Measurements from ENCODE around the gene GRM4. TPM values are rescaled to one million over a fixed set of nuclear protein-coding genes. Genes with fewer than 3 reads are reported as not detected.

GRM4 gene
- total RNA-seq, 1 donor from 2014 or later, result 1.2 TPM

GRCh38 chr6:34112126-34112525 lies 33.8 kb downstream of the GRM4 start:
- H3K36me3 ChIP-seq, result no peaks in the 10 kb centered on the region
- no peaks in the 10 kb centered on the region for H3K4me1 Mint-ChIP-seq
- H3K4me3 Mint-ChIP-seq, result no peak overlapping the region
- no peak overlapping the region for H3K9ac ChIP-seq
- no peaks in the 10 kb centered on the region for H3K27me3 ChIP-seq
- H2AFZ ChIP-seq (replicated peaks), result no peak overlapping the region
- H3K4me2 ChIP-seq, result no peak overlapping the region
- no peak overlapping the region for H3K4me3 ChIP-seq
- H3K27me3 Mint-ChIP-seq (ENCODE audit: insufficient read depth, low read depth), result peaks cover 20% of the 10 kb centered on the region
- no peaks in the 10 kb centered on the region for H3K9me3 ChIP-seq (ENCODE audit: low read depth)
- no peaks in the 10 kb centered on the region for H3K4me1 ChIP-seq
- no peaks in the 10 kb centered on the region for H3K79me2 ChIP-seq (ENCODE audit: low read depth)
- H4K20me1 ChIP-seq (ENCODE audit: low read depth), result peaks cover 25% of the 10 kb centered on the region
- DNase-seq (ENCODE audit: low spot score), result no peak
- no peaks in the 10 kb centered on the region for H3K9me3 Mint-ChIP-seq
- H3K36me3 Mint-ChIP-seq, result no peaks in the 10 kb centered on the region
- H3F3A ChIP-seq (ENCODE audit: low read depth), result no peaks in the 10 kb centered on the region
- H3K27ac ChIP-seq, result no peak overlapping the region
- H3K27ac Mint-ChIP-seq, result no peak overlapping the region
- no peak for TF ChIP-seq CTCF (IDR thresholded peaks at IDR 0.05)
- no peak for TF ChIP-seq EZH2 (IDR thresholded peaks at IDR 0.05)
- TF ChIP-seq EZH2phosphoT487 (IDR thresholded peaks at IDR 0.05), result no peak

GRCh38 chr6:34110610-34111009 lies 35.3 kb downstream of the GRM4 start:
- Histone ChIP-seq H2AFZ (replicated peaks) (no peak overlapping the region), H3K4me3 (no peak overlapping the region), H3K4me2 (no peak overlapping the region), H3K9me3 (ENCODE audit: low read depth) (no peaks in the 10 kb centered on the region), H4K20me1 (ENCODE audit: low read depth) (peaks cover 16% of the 10 kb centered on the region), H3K27me3 (no peaks in the 10 kb centered on the region), H3K36me3 (no peaks in the 10 kb centered on the region), H3K4me1 (no peaks in the 10 kb centered on the region), H3F3A (ENCODE audit: low read depth) (no peaks in the 10 kb centered on the region), H3K27ac (no peak overlapping the region), H3K79me2 (ENCODE audit: low read depth) (no peaks in the 10 kb centered on the region), H3K9ac (no peak overlapping the region)
- TF ChIP-seq CTCF (IDR thresholded peaks at IDR 0.05) (no peak), EZH2 (IDR thresholded peaks at IDR 0.05) (no peak), EZH2phosphoT487 (IDR thresholded peaks at IDR 0.05) (no peak)
- no peak for DNase-seq (ENCODE audit: low spot score)
- Mint-ChIP-seq H3K36me3 (no peaks in the 10 kb centered on the region), H3K9me3 (no peaks in the 10 kb centered on the region), H3K27ac (no peak overlapping the region), H3K4me1 (no peaks in the 10 kb centered on the region), H3K27me3 (ENCODE audit: insufficient read depth, low read depth) (peaks cover 16% of the 10 kb centered on the region), H3K4me3 (no peak overlapping the region)

- Mint-ChIP-seq H3K9me3 (no peaks in the 10 kb centered on the region), H3K4me1 (no peaks in the 10 kb centered on the region), H3K27ac (no peak overlapping the region), H3K4me3 (no peak overlapping the region), H3K27me3 (ENCODE audit: insufficient read depth, low read depth) (peaks cover 11% of the 10 kb centered on the region), H3K36me3 (no peaks in the 10 kb centered on the region)
- H3K4me3 ChIP-seq, result no peak overlapping the region
- no peak overlapping the region for H3K9ac ChIP-seq
- DNase-seq (ENCODE audit: low spot score), result no peak
- H3K79me2 ChIP-seq (ENCODE audit: low read depth), result no peaks in the 10 kb centered on the region
- no peaks in the 10 kb centered on the region for H3K36me3 ChIP-seq
- H3K4me2 ChIP-seq, result no peak overlapping the region
- no peaks in the 10 kb centered on the region for H3K4me1 ChIP-seq
- no peaks in the 10 kb centered on the region for H3K27me3 ChIP-seq
- H3K9me3 ChIP-seq (ENCODE audit: low read depth), result no peaks in the 10 kb centered on the region
- no peak overlapping the region for H3K27ac ChIP-seq
- no peaks in the 10 kb centered on the region for H3F3A ChIP-seq (ENCODE audit: low read depth)
- no peak for TF ChIP-seq EZH2 (IDR thresholded peaks at IDR 0.05)
- no peak for TF ChIP-seq CTCF (IDR thresholded peaks at IDR 0.05)
- TF ChIP-seq EZH2phosphoT487 (IDR thresholded peaks at IDR 0.05), result no peak
- no peaks in the 10 kb centered on the region for H4K20me1 ChIP-seq (ENCODE audit: low read depth)
- no peak overlapping the region for H2AFZ ChIP-seq (replicated peaks)
Observed at GRCh38 chr6:34108176-34108575, 37.7 kb downstream of the GRM4 start.
